Skin epidermis (tissue), 12 donors: Measurements from ENCODE around the gene RBFOX2.
"Not testable (repeated sequence)": the region's sequence is repeated elsewhere in the genome, so short reads cannot be mapped to it uniquely, and the experiment has no call there.

Experiments used
- H3K27ac ChIP-seq, 21 experiments: fragments of 200-600 bp; sonication (generic) in 11 of 21; one replicate each; pipeline ENCODE4 v1.5.0; 2020; ENCODE audit warnings: mild to moderate bottlenecking in 3 of 21, inconsistent platforms in 2 of 21, moderate library complexity in 2 of 21
- H3K4me3 ChIP-seq, 7 experiments: fragments of 200-600 bp; sonication (generic) in 2 of 7; one replicate each; pipeline ENCODE4 v1.5.0; 2020; ENCODE audit warnings: inconsistent platforms in 2 of 7, mild to moderate bottlenecking in 2 of 7, moderate library complexity in 1 of 7

The RBFOX2 gene

GRCh38 chr22:36014546-36015074, 14.0 kb downstream of the RBFOX2 start:
- Histone ChIP-seq H3K4me3 (no peak overlapping the region), H3K27ac (no peak overlapping the region)

GRCh38 chr22:36012332-36012731, 16.3 kb downstream of the RBFOX2 start:
- Histone ChIP-seq H3K4me3 (no peak overlapping the region), H3K27ac (no peak overlapping the region)

GRCh38 chr22:36010882-36011281, 17.7 kb downstream of the RBFOX2 start:
- Histone ChIP-seq H3K27ac (peak overlapping the region in 1 of 21 experiments; percentile 46), H3K4me3 (no peak overlapping the region)

- Histone ChIP-seq H3K27ac (peak overlapping the region in 2 of 21 experiments; percentile 46 to 55), H3K4me3 (no peak overlapping the region)
Observed at GRCh38 chr22:36010090-36010489, 18.5 kb downstream of the RBFOX2 start.

GRCh38 chr22:36009085-36009484, 19.5 kb downstream of the RBFOX2 start:
- Histone ChIP-seq H3K27ac (peak overlapping the region in 4 of 21 experiments; percentile 6 to 54 (median 36)), H3K4me3 (no peak overlapping the region)

- H3K27ac ChIP-seq: peak overlapping the region in 1 of 21 experiments; percentile 46
Observed at GRCh38 chr22:36008565-36008964, 20.1 kb downstream of the RBFOX2 start.

GRCh38 chr22:36008131-36008530, 20.5 kb downstream of the RBFOX2 start:
- no peak overlapping the region for H3K4me3 ChIP-seq
- H3K27ac ChIP-seq: no peak overlapping the region

More at GRCh38 chr22:36008565-36008964, 20.1 kb downstream of the RBFOX2 start:
- H3K4me3 ChIP-seq: no peak overlapping the region

GRCh38 chr22:36003972-36004674, 24.5 kb downstream of the RBFOX2 start:
- H3K27ac ChIP-seq: no peak overlapping the region
- no peak overlapping the region for H3K4me3 ChIP-seq

GRCh38 chr22:36002718-36003260, 25.8 kb downstream of the RBFOX2 start:
- H3K27ac ChIP-seq: no peak overlapping the region

GRCh38 chr22:36002084-36002483, 26.5 kb downstream of the RBFOX2 start:
- no peak overlapping the region for H3K4me3 ChIP-seq
- H3K27ac ChIP-seq: no peak overlapping the region

More at GRCh38 chr22:36002718-36003260, 25.8 kb downstream of the RBFOX2 start:
- H3K4me3 ChIP-seq: no peak overlapping the region

- H3K27ac ChIP-seq: no peak overlapping the region
- no peak overlapping the region for H3K4me3 ChIP-seq
Observed at GRCh38 chr22:35998748-35999147, 29.9 kb downstream of the RBFOX2 start.

- H3K4me3 ChIP-seq: no peak overlapping the region
- no peak overlapping the region for H3K27ac ChIP-seq
Observed at GRCh38 chr22:35997438-35997837, 31.2 kb downstream of the RBFOX2 start.

- H3K27ac ChIP-seq: peak overlapping the region in 14 of 21 experiments; percentile 2 to 73 (median 56)
- no peak overlapping the region for H3K4me3 ChIP-seq
Observed at GRCh38 chr22:35996596-35996995, 32.0 kb downstream of the RBFOX2 start.

GRCh38 chr22:35995772-35996171, 32.9 kb downstream of the RBFOX2 start:
- peak overlapping the region in 15 of 21 experiments; percentile 13 to 73 (median 56) for H3K27ac ChIP-seq
- H3K4me3 ChIP-seq: no peak overlapping the region

- Histone ChIP-seq H3K4me3 (no peak overlapping the region), H3K27ac (peak overlapping the region in 15 of 21 experiments; percentile 12 to 70 (median 45))
Observed at GRCh38 chr22:35995348-35995747, 33.3 kb downstream of the RBFOX2 start.

GRCh38 chr22:35993727-35994126, 34.9 kb downstream of the RBFOX2 start:
- H3K4me3 ChIP-seq, H3K27ac ChIP-seq: not testable (repeated sequence)

- H3K27ac ChIP-seq: no peak overlapping the region
Observed at GRCh38 chr22:35993048-35993714, 35.4 kb downstream of the RBFOX2 start.

GRCh38 chr22:35991168-35991567, 37.5 kb downstream of the RBFOX2 start:
- no peak overlapping the region for H3K27ac ChIP-seq

More at GRCh38 chr22:35993048-35993714, 35.4 kb downstream of the RBFOX2 start:
- no peak overlapping the region for H3K4me3 ChIP-seq

GRCh38 chr22:35988030-35988429, 40.6 kb downstream of the RBFOX2 start:
- no peak overlapping the region for H3K4me3 ChIP-seq
- peak overlapping the region in 1 of 21 experiments; percentile 43 for H3K27ac ChIP-seq

More at GRCh38 chr22:35991168-35991567, 37.5 kb downstream of the RBFOX2 start:
- H3K4me3 ChIP-seq: no peak overlapping the region

GRCh38 chr22:35987487-35987886, 41.1 kb downstream of the RBFOX2 start:
- Histone ChIP-seq H3K4me3 (no peak overlapping the region), H3K27ac (peak overlapping the region in 1 of 21 experiments; percentile 43)
